Melanocyte of skin (primary cell): ENCODE measurements around the gene IDH3A. TPM values are rescaled to one million over a fixed set of nuclear protein-coding genes. Genes with fewer than 3 reads are reported as not detected.

Experiments used
- total RNA-seq, 2 donors: library from RNA; depleted of rRNA; stranded (reverse); fragments of >200 nt; gene quantifications; 2 replicates each; pipeline ENCODE4 v1.2.3, GENCODE V29; 2012

The IDH3A gene
- total RNA-seq = 10 to 100 TPM; 38.9 to 65.6 TPM

DNA sequence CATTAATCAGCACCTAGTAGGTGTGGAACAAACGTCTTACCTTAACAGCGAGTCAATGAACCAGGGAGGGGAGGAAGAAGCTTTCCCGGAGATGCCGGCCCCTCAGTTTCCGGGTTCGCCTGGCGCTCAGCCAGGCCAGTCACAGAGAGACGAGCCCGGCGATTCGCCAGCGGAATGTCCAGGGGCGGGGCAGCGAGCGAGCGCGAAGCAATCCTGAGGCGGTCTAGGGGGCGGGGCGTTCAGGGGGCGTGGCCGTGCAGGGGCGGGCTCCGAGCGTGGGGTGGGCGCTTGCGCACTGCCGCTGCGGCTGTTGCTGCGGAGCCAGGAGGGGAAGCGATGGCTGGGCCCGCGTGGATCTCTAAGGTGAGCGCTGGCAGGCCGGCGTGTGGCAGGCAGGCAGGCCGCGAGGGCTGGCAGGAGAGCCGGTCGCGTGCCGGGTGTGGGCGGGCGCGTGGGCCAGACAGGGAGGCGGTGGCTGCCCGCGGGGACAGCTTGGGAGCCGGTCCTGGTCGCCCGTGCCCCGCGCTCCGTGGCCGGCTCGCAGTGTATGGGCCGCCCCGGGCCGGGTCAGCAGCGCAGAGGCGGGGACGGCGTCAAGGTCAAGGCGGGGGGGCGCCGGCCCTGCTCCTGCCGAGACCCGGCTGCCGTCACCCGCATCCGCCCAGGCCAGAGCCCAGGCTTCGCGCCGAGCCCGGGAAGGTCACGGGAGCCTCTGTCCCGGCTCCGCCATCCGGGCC, at the start of gene IDH3A:
Gene IDH3A, plus strand, starts transcription at position 295 of the 737 bp plus-strand sequence. Its CDS starts 42 bp downstream, at position 337.

DNA sequence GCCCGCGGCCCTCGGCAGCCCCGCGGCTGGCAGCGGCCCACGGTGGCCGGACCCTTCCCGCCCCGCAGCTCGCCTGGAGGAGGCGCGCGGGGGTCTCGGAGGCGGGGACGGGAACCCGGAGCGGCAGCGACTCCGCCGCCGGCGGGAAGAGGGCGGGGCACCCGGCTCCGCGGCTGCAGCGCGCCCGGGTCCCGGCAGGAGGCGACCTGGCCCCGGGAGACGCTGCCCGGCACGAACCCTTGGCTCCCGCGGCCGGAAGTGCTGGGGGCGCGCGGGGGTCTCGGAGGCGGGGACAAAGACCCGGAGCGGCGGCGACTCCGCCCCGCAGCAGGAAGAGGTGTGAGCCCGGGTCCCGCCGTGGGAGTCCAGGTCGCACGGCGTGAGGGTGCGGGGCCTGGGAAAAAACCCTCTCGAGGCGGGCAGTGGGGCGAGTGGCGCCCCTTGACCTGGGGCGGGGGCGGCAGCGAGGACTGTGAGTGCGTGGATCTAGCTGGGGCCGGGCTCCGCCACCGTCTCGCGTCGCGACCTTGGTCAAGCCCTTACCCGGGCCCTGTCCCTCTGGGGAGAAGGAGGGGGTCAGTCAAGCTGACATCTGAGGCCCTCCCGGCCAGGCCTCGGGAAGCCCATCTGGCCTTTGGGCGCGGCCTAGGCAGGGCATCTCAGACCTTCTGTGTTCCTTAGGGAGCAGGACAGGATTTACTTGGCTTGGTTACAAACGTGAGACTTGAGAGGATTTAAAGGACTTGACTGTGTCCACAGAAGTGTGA, 17.7 kb upstream of the IDH3A start, which contains the start of gene CIB2:
Gene CIB2, minus strand, starts transcription at position 151 of the 767 bp plus-strand sequence. CDS start 230 bp downstream, outside the sequence.

Other genes with a start within 250 kb of the IDH3A start
- 10 to 100 TPM; 22.3 to 33.4 TPM for gene TBC1D2B, start 71.7 kb upstream of the IDH3A start, total RNA-seq
- not detected for gene SH2D7, start 56.8 kb upstream of the IDH3A start, total RNA-seq
- gene CIB2, start 17.9 kb upstream of the IDH3A start, total RNA-seq = 10 to 100 TPM; 10.3 to 12.0 TPM
- gene ACSBG1, start 85.2 kb downstream of the IDH3A start, total RNA-seq = under 1 TPM; 0.33 to 0.34 TPM
- gene DNAJA4, start 115.2 kb downstream of the IDH3A start, total RNA-seq = 10 to 100 TPM; 37.2 to 50.3 TPM
- gene SKIC8, start 150.2 kb downstream of the IDH3A start, total RNA-seq = 100 to 1,000 TPM; 110 to 140 TPM
- not detected for gene CRABP1, start 191.0 kb downstream of the IDH3A start, total RNA-seq